ENCODE measurements around the gene OR4E1.
"Not testable (repeated sequence)": the region's sequence is repeated elsewhere in the genome, so short reads cannot be mapped to it uniquely, and the experiment has no call there.

Gene OR4E1

GRCh38 chr14:21673718-21674117 lies at the start of gene OR4E1:
TSS of gene OR4E1 (minus strand) at chr14:21673818. CDS start at chr14:21670935, 2,883 bp downstream.
- DNase-seq (ENCODE audit: low read depth), result no peak

- no peak for DNase-seq (ENCODE audit: low read depth)
Measured at GRCh38 chr14:21721504-21721903, 47.9 kb upstream of the OR4E1 start.

- no peak for DNase-seq (ENCODE audit: low read depth)
Measured at GRCh38 chr14:21719841-21720240, 46.2 kb upstream of the OR4E1 start.

- no peak for DNase-seq (ENCODE audit: low read depth)
Measured at GRCh38 chr14:21714318-21714929, 40.8 kb upstream of the OR4E1 start.

GRCh38 chr14:21712036-21712435 lies 38.4 kb upstream of the OR4E1 start:
- DNase-seq (ENCODE audit: low read depth), result no peak

- no peak for DNase-seq (ENCODE audit: low read depth)
Measured at GRCh38 chr14:21711360-21711961, 37.8 kb upstream of the OR4E1 start.

- DNase-seq (ENCODE audit: low read depth), result no peak
Measured at GRCh38 chr14:21704338-21704737, 30.7 kb upstream of the OR4E1 start.

- no peak for DNase-seq (ENCODE audit: low read depth)
Measured at GRCh38 chr14:21703357-21704326, 30.0 kb upstream of the OR4E1 start.

- DNase-seq (ENCODE audit: low read depth), result no peak
Measured at GRCh38 chr14:21702316-21702715, 28.7 kb upstream of the OR4E1 start.

- DNase-seq (ENCODE audit: low read depth), result no peak
Measured at GRCh38 chr14:21699551-21699950, 25.9 kb upstream of the OR4E1 start.

GRCh38 chr14:21698538-21698937 lies 24.9 kb upstream of the OR4E1 start:
- not testable (repeated sequence) for DNase-seq (ENCODE audit: low read depth)

GRCh38 chr14:21697662-21698061 lies 24.0 kb upstream of the OR4E1 start:
- not testable (repeated sequence) for DNase-seq (ENCODE audit: low read depth)

- DNase-seq (ENCODE audit: low read depth), result no peak
Measured at GRCh38 chr14:21694425-21694824, 20.8 kb upstream of the OR4E1 start.

GRCh38 chr14:21686468-21686867 lies 12.8 kb upstream of the OR4E1 start:
- no peak for DNase-seq (ENCODE audit: low read depth)

GRCh38 chr14:21680072-21680471 lies 6.5 kb upstream of the OR4E1 start:
- DNase-seq (ENCODE audit: low read depth), result no peak

GRCh38 chr14:21675566-21675965 lies 1.9 kb upstream of the OR4E1 start:
- DNase-seq (ENCODE audit: low read depth), result no peak

- DNase-seq (ENCODE audit: low read depth), result no peak
Measured at GRCh38 chr14:21672116-21672515, 1.5 kb downstream of the OR4E1 start.

- no peak for DNase-seq (ENCODE audit: low read depth)
Measured at GRCh38 chr14:21671371-21671770, 2.2 kb downstream of the OR4E1 start.

GRCh38 chr14:21669284-21669683 lies 4.3 kb downstream of the OR4E1 start:
- no peak for DNase-seq (ENCODE audit: low read depth)

GRCh38 chr14:21668377-21668776 lies 5.2 kb downstream of the OR4E1 start:
- no peak for DNase-seq (ENCODE audit: low read depth)

- no peak for DNase-seq (ENCODE audit: low read depth)
Measured at GRCh38 chr14:21656980-21657379, 16.6 kb downstream of the OR4E1 start.

- no peak for DNase-seq (ENCODE audit: low read depth)
Measured at GRCh38 chr14:21654215-21654614, 19.4 kb downstream of the OR4E1 start.

GRCh38 chr14:21653331-21653885 lies 20.2 kb downstream of the OR4E1 start, which contains the start of gene OR4E2:
TSS of gene OR4E2 (plus strand) at chr14:21653835. CDS start at chr14:21665083, 11,248 bp downstream.
- DNase-seq (ENCODE audit: low read depth), result no peak
